Tibial nerve (tissue), 4 donors: ENCODE measurements around the gene SESN2.

Experiments
- EP300 ChIP-seq, 2 donors: sonication (generic); formaldehyde crosslinking; IDR thresholded peaks; one replicate each; pipeline ENCODE4 v1.6.1; 2017; ENCODE audit warnings: antibody characterized with exemption in 2 of 2, mild to moderate bottlenecking in 1 of 2
- POLR2A ChIP-seq, 2 donors: fragments of 450-650 bp; IDR thresholded peaks; one replicate each; pipeline ENCODE4 v1.6.1; 2017; ENCODE audit warnings: antibody characterized with exemption in 2 of 2, mild to moderate bottlenecking in 2 of 2, moderate library complexity in 2 of 2
- TF ChIP-seq, protein P1 (sequence below), 5 experiments: fragments of 200-600 bp in 3 of 5; fragments of 450-650 bp in 2 of 5; sonication (generic) in 3 of 5; IDR thresholded peaks; one replicate each; pipeline ENCODE4 v1.5.1; 2016 to 2019; ENCODE audit warnings: antibody characterized with exemption in 5 of 5, mild to moderate bottlenecking in 3 of 5, moderate library complexity in 2 of 5

DNA sequence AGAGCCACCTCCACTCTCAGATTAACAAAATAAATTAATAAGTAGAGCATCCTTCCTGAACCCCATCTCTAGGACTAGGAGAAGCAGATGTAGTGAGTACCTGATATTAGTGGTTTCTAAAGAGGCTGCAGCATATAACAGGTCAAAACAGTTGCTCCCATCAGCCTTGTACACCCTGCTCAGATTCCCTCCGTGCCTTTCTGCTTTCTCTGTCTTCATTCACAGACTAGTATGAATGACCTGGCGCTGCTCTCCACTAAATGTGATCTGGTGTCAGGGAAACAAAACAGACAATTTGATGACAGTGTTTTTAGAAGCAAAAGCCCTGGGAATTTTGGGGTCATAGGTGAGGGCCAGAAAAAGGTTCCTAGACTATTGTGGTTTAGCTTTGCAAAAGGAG, 8.3 kb downstream of the SESN2 start:
- TF ChIP-seq POLR2A (IDR thresholded peaks at IDR 0.05) (no peak), EP300 (IDR thresholded peaks at IDR 0.05) (no peak)
- TF ChIP-seq, protein P1, sequence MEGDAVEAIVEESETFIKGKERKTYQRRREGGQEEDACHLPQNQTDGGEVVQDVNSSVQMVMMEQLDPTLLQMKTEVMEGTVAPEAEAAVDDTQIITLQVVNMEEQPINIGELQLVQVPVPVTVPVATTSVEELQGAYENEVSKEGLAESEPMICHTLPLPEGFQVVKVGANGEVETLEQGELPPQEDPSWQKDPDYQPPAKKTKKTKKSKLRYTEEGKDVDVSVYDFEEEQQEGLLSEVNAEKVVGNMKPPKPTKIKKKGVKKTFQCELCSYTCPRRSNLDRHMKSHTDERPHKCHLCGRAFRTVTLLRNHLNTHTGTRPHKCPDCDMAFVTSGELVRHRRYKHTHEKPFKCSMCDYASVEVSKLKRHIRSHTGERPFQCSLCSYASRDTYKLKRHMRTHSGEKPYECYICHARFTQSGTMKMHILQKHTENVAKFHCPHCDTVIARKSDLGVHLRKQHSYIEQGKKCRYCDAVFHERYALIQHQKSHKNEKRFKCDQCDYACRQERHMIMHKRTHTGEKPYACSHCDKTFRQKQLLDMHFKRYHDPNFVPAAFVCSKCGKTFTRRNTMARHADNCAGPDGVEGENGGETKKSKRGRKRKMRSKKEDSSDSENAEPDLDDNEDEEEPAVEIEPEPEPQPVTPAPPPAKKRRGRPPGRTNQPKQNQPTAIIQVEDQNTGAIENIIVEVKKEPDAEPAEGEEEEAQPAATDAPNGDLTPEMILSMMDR (IDR thresholded peaks at IDR 0.05), result no peak
